ENCODE measurements around the gene MDP1. TPM values are rescaled to one million over a fixed set of nuclear protein-coding genes. Genes with fewer than 3 reads are reported as not detected.

The MDP1 gene
- total RNA-seq, 1 experiment from 2014 or later = 7.4 TPM

DNA sequence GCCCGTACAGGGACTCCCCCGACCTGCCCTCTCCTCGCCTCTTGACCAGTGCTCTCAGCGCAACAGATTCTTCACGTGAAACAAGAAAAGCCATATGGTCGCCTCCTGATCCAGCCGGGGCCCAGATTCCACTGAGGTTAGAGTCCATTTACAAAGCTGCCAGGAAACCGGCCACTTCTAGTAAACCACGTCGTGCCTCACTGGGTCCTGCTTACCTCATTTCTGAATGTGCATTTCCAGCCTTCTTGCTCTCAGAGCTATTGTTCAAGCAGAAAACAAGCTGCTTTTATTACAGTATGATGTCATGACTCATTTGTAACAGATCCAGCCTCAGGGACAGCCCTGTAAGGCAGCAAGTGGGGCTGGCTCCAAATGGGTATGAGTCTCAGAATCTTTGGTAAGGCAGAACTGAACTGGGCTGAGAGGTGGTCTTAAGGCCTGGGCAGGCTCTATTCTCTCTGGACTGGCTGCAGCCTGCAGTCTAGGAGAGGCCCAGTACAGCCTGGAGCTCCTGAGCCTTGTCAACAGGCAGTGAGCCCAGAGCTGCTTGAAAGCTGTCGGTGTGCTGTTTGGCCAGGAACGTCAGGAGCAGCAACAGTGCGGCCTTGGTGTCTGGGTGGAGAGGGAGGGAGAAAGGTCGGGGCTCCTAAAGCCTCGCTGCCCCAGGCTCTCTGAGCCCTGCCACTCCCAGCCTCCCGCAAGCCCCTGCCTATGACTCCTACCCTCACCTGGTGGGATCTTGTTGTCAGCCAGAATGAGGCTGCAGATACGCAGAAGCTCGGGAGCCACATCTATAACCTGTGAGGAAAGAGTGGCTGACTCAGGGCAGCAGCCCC, 35.7 kb downstream of the MDP1 start:
- no peaks in the 10 kb centered on the region for H3K9me3 Mint-ChIP-seq (ENCODE audit: low read depth, unreplicated experiment)
- BruUV-seq (replicated peaks) = no TSS peak
- intact Hi-C loops (cut with micrococcal nuclease; ENCODE audit: unreplicated experiment) = no loop called here
- no peak overlapping the region for H3K27ac Mint-ChIP-seq (ENCODE audit: unreplicated experiment)
- no peaks in the 10 kb centered on the region for H3K27me3 Mint-ChIP-seq (ENCODE audit: unreplicated experiment)
- H3K4me1 Mint-ChIP-seq (ENCODE audit: low read depth, unreplicated experiment) = no peaks in the 10 kb centered on the region
- DNase-seq = no peak
- no peak overlapping the region for H3K4me3 Mint-ChIP-seq (ENCODE audit: low read depth, unreplicated experiment)
- TF ChIP-seq, protein P1, sequence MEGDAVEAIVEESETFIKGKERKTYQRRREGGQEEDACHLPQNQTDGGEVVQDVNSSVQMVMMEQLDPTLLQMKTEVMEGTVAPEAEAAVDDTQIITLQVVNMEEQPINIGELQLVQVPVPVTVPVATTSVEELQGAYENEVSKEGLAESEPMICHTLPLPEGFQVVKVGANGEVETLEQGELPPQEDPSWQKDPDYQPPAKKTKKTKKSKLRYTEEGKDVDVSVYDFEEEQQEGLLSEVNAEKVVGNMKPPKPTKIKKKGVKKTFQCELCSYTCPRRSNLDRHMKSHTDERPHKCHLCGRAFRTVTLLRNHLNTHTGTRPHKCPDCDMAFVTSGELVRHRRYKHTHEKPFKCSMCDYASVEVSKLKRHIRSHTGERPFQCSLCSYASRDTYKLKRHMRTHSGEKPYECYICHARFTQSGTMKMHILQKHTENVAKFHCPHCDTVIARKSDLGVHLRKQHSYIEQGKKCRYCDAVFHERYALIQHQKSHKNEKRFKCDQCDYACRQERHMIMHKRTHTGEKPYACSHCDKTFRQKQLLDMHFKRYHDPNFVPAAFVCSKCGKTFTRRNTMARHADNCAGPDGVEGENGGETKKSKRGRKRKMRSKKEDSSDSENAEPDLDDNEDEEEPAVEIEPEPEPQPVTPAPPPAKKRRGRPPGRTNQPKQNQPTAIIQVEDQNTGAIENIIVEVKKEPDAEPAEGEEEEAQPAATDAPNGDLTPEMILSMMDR (IDR thresholded peaks at IDR 0.05; ENCODE audit: unreplicated experiment) = no peak
- H3K36me3 Mint-ChIP-seq (ENCODE audit: insufficient read depth, unreplicated experiment) = peaks cover 63% of the 10 kb centered on the region
- CTCF ChIA-PET = no interaction called here

DNA sequence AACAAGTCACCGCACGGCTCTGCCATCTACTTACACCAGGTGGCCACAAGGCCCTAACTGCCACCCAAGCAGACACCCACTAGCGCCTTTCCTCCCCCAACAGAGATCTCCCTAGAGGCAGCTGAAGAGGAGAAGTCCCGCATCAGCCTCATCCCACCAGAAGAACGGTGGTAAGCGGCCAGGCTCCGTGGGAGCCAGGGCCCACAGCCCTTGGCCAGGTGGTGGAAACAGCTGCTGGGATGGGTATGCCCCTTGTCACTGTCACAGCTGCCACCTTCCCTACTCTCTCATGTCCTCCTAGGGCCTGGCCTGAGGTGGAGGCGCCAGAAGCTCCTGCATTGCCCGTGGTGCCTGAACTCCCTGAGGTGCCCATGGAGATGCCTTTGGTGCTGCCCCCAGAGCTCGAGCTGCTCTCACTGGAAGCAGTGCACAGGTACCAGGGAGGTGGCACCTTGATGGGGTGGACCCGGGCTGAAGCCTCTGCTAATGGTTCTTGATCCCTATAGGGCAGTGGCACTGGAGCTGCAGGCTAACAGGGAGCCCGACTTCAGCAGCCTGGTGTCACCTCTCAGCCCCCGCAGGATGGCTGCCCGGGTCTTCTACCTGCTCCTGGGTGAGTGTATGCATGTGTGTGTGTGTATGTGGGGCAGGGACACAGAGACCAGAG, 36.4 kb downstream of the MDP1 start:
- Mint-ChIP-seq H3K4me3 (ENCODE audit: low read depth, unreplicated experiment) (no peak overlapping the region), H3K27ac (ENCODE audit: unreplicated experiment) (peak overlapping the region; percentile 31), H3K9me3 (ENCODE audit: low read depth, unreplicated experiment) (no peaks in the 10 kb centered on the region), H3K4me1 (ENCODE audit: low read depth, unreplicated experiment) (no peaks in the 10 kb centered on the region), H3K36me3 (ENCODE audit: insufficient read depth, unreplicated experiment) (peaks cover 67% of the 10 kb centered on the region), H3K27me3 (ENCODE audit: unreplicated experiment) (no peaks in the 10 kb centered on the region)
- CTCF ChIA-PET = no interaction called here
- TF ChIP-seq, protein P1 (IDR thresholded peaks at IDR 0.05; ENCODE audit: unreplicated experiment) = no peak
- intact Hi-C loops (cut with micrococcal nuclease; ENCODE audit: unreplicated experiment) = no loop called here
- BruUV-seq (replicated peaks) = no TSS peak
- no peak for DNase-seq

DNA sequence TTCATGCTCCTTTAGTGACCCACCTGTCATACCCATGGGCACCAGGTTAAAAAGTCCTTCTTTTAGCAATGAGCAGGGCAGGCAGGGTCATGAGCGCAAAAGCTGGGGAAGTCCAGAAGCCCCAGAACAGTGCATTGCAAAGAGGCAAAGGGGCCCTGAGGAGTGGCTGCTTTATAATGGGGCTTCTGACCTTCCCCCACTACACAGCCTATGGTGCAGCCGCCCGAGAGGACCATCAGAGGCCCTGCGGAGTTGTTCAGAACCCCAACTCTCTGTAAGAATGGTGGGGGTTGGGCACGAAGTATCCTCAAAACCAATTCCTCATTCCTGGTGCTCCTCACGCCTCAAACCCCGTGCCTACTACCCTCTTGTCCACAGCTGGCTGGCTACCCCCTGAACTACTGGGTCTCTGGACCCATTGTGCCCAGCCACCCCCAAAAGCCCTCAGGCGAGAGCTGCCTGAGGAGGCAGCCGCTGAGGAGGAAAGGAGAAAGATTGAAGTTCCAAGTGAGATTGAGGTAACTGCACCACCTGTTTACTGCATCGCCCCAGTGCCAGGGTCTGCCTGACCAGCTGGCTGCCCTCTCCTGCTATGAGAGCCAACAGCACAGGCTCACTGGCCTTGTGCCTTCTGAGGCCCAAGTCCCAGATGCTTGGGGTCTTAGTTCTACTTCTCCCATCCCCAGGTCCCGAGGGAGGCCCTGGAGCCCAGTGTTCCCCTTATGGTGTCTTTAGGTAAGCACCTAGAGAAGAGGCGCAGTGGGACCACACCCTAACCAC, 37.3 kb downstream of the MDP1 start:
- Mint-ChIP-seq H3K4me1 (ENCODE audit: low read depth, unreplicated experiment) (no peaks in the 10 kb centered on the region), H3K36me3 (ENCODE audit: insufficient read depth, unreplicated experiment) (peaks cover 70% of the 10 kb centered on the region), H3K9me3 (ENCODE audit: low read depth, unreplicated experiment) (no peaks in the 10 kb centered on the region), H3K27ac (ENCODE audit: unreplicated experiment) (peak overlapping the region; percentile 31), H3K4me3 (ENCODE audit: low read depth, unreplicated experiment) (no peak overlapping the region), H3K27me3 (ENCODE audit: unreplicated experiment) (no peaks in the 10 kb centered on the region)
- DNase-seq = no peak
- BruUV-seq (replicated peaks) = no TSS peak
- CTCF ChIA-PET = no interaction called here
- TF ChIP-seq, protein P1 (IDR thresholded peaks at IDR 0.05; ENCODE audit: unreplicated experiment) = no peak
- intact Hi-C loops (cut with micrococcal nuclease; ENCODE audit: unreplicated experiment) = no loop called here

DNA sequence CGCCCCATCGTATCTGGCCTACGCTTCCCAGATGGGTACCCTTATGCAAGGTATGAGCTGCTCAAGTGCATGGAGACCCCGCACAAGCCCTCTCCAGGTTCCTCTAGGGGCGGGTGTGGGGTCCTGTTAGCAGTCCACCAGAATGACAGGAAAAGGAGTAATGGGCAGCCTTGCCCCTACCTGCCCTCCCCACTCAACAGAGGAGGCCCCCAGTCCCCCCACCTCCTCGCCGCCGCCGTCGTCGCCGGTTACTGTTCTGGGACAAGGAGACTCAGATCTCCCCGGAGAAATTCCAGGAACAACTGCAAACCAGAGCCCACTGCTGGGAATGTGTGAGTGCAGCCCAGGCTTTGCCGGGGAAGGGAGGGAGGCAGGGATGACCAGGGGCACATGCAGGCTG, 38.0 kb downstream of the MDP1 start:
- no TSS peak for BruUV-seq (replicated peaks)
- H3K9me3 Mint-ChIP-seq (ENCODE audit: low read depth, unreplicated experiment) = no peaks in the 10 kb centered on the region
- no peak overlapping the region for H3K27ac Mint-ChIP-seq (ENCODE audit: unreplicated experiment)
- H3K27me3 Mint-ChIP-seq (ENCODE audit: unreplicated experiment) = no peaks in the 10 kb centered on the region
- H3K4me1 Mint-ChIP-seq (ENCODE audit: low read depth, unreplicated experiment) = no peaks in the 10 kb centered on the region
- CTCF ChIA-PET = no interaction called here
- H3K36me3 Mint-ChIP-seq (ENCODE audit: insufficient read depth, unreplicated experiment) = peaks cover 67% of the 10 kb centered on the region
- intact Hi-C loops (cut with micrococcal nuclease; ENCODE audit: unreplicated experiment) = no loop called here
- TF ChIP-seq, protein P1 (IDR thresholded peaks at IDR 0.05; ENCODE audit: unreplicated experiment) = no peak
- DNase-seq = no peak
- H3K4me3 Mint-ChIP-seq (ENCODE audit: low read depth, unreplicated experiment) = no peak overlapping the region
